HT-29 (cell line): ENCODE measurements around the gene ATP6V0D1. TPM values are rescaled to one million over a fixed set of nuclear protein-coding genes. Genes with fewer than 3 reads are reported as not detected.
"Not testable (repeated sequence)": the region's sequence is repeated elsewhere in the genome, so short reads cannot be mapped to it uniquely, and the experiment has no call there.

Experiments used
- DNase-seq: peaks from one replicate; pipeline ENCODE4 v3.0.0-alpha.2; 2015; ENCODE audit warnings: low spot score
- total RNA-seq: library from RNA; depleted of rRNA; stranded (reverse); fragments of >200 nt; shearing (Covaris generic); gene quantifications from 2 replicates; pipeline ENCODE4 v1.2.3, GENCODE V29; 2014; rRNA removed

The ATP6V0D1 gene
- total RNA-seq = 97.6 and 99.5 TPM in 2 replicates

GRCh38 chr16:67480833-67481560, at the start of gene ATP6V0D1:
ATP6V0D1 (minus strand) TSS chr16:67481157; CDS start chr16:67481086, 71 bp downstream.
- DNase-seq = peak; percentile 98

- DNase-seq = no peak
Observed at GRCh38 chr16:67530013-67530939, 49.3 kb upstream of the ATP6V0D1 start.

- no peak for DNase-seq
Observed at GRCh38 chr16:67529582-67530012, 48.6 kb upstream of the ATP6V0D1 start.

DNA sequence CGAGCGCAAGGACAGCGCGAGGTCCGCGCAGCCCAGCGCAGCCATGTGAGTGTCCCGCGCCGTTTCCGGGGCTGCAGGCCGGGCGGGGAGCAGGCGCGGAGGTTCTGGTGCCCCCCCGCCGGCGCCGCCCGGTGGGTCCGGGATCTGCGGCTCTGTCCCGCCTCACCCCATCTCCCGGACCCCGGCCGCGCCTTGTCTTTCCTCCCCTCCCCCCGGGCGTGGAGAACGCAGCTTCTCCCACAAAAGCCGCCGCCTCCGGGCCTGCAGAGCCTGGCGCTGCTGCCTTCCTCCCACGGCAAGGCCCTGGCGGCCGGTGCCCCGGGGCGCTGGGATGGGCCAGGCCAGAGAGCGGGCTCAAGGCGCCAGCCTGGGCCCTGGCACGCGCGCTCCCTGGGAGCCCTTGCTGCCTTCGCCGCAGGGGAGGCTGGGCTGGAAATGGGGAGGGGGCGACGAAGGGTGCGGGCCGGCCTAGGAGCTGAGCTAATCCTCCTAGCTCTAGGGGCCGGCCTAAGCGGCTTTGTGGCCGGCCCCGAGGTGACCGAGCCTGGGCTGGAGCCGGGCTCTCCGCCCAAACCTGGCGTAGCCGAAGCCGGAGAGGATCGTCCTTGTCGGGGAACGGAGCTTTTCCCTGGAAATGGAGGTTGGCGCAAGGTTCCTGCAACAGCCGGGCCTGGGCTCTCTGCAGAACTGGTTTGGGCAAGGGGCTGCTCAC, 48.1 kb upstream of the ATP6V0D1 start:
- peak; percentile 54 for DNase-seq

DNA sequence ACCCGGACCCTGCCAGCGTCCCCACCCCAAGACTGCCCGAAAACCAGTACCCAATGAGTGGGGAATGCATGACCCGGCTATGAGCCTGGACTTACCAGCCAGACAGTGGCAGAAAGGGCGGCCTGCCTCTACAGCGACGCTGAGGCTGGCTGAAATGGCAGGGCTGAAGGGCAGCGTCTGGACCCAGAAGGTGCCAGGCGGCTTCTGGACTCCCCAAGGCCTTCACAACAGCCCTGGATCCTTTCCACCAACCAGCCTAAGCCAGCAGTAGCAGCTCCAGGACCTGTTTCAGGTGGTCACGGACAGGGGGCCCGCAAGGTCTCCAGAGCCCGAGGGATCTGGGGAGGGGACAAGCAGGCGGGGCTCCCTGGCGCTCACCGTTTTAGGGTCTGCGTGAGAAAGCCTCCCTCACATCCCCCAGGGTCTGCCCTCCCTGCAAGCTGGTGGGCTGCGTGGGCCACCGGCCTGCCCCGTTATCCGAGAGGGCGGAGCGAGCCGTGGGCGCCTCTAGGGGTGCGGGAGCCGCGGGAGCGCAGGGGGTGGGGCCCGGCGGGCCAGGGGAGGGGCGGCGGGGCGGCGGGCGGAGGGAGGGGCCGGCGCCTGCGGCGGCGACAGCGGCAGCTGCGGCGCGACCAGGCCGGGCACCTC, 47.4 kb upstream of the ATP6V0D1 start, which contains the start of gene RIPOR1:
Gene RIPOR1, plus strand, starts transcription at position 608 of the 648 bp plus-strand sequence. CDS start 9,618 bp downstream, outside the sequence.
- no peak for DNase-seq

GRCh38 chr16:67526149-67526791, 45.3 kb upstream of the ATP6V0D1 start:
- DNase-seq = no peak

GRCh38 chr16:67525176-67525860, 44.4 kb upstream of the ATP6V0D1 start:
- no peak for DNase-seq

- DNase-seq = peak; percentile 99
Observed at GRCh38 chr16:67521095-67521804, 40.3 kb upstream of the ATP6V0D1 start.

GRCh38 chr16:67519242-67519641, 38.3 kb upstream of the ATP6V0D1 start:
- DNase-seq = no peak

GRCh38 chr16:67518676-67519075, 37.7 kb upstream of the ATP6V0D1 start:
- DNase-seq = no peak

DNA sequence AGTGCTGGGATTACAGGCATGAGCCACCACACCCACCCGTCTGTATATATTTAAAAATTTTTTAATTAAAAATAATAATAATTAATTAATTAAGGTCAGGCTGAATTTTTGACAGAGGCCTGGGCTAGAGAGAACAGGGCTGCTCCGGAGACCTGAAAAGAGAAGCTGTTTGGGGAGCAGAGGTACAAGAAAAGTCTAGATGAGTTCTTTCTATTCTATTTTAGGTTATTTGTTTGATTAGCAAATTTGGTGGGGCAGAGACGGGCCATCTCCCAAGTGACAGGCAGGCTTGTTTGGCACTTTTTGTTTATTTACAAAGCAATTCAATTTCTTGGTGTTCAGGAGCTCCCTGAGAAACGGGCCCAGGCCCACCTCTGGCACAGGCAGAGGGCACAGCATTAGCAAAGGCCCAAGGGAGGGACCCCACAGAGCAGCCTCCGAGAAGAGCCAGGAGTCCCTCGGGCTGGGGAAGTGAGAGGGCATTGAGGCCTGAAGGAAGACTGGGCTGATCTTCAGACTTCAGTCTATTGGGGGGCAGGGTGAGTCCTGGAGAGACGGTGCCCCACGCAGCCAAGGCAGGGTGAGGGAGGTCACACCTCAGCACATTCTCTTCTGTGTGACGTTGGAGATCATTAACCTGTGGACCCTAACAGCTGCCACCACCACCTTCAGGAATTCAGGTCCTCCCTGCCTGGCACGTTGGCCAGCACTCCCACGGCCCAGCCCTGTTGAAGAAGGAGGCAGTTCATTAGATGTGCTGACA, 36.9 kb upstream of the ATP6V0D1 start:
- no peak for DNase-seq

DNA sequence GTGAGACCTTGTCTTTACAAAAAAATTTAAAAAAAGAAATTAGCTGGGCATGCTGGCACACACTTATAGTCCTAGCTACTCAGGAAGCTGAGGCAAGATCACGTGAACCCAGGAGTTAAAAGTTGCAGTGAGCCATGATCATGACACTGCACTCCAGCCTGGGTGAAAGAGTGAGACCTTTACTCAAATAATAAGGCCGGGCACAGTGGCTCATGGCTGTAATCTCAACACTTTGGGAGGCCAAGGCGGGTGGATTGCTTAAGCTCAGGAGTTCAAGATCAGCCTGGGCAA, 36.1 kb upstream of the ATP6V0D1 start:
- DNase-seq = no peak

- no peak for DNase-seq
Observed at GRCh38 chr16:67516296-67517154, 35.6 kb upstream of the ATP6V0D1 start.

DNA sequence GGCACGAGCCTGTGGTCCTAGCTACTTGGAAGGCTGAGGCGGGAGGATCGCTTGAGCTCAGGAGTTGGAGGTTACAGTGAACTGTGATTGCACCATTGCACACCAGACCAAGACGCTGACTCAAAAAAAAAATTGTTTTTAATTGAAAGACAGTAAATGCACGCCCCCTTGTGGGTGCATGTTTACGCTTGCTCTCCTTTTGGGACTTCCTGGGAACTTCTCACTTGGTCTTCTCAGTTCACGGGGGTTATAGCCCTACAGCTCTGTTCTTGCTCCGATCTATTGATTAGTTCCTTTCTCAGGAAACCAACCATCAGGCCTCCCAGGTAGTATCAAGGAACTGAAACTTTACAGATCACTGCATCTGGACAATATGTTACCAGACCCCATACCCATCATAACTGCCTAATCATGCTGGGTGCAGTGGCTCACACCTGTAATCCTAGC, 33.4 kb upstream of the ATP6V0D1 start:
- DNase-seq = peak; percentile 88

- not testable (repeated sequence) for DNase-seq
Observed at GRCh38 chr16:67513892-67514291, 32.9 kb upstream of the ATP6V0D1 start.

GRCh38 chr16:67509016-67509415, 28.1 kb upstream of the ATP6V0D1 start:
- DNase-seq = no peak

DNA sequence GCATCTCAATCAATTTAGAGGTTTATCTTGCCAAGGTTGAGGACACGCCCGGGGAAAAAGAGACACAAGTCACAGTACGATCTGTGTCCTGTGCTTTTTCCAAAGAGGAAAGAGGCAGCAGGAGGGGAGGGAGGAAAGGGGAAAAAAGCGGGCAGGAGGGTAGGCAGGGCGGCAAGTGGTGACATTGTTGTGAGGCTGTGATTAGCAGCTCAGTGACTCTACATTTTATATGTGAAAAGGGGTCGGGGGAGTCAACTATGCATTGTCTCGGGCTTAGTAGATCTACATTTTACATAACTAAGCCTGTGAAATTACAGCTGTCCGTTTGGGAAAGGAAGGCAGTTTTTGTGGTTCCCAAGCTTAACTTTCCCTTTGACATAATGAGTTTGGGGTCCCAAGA, 25.5 kb upstream of the ATP6V0D1 start:
- DNase-seq = no peak
